GM12864 (cell line): ENCODE measurements around the gene ROPN1B.
"Not testable (repeated sequence)": the region's sequence is repeated elsewhere in the genome, so short reads cannot be mapped to it uniquely, and the experiment has no call there.

Experiments
- DNase-seq: peaks from one replicate; pipeline ENCODE4 v3.0.0-alpha.2; 2011; ENCODE audit warnings: low read depth
- H3K4me3 ChIP-seq: 2 replicates; pipeline ENCODE4 v1.5.1; 2011; ENCODE audit warnings: mild to moderate bottlenecking, low read depth, low read length, control low read depth
- CTCF ChIP-seq: IDR thresholded peaks from 2 replicates; pipeline ENCODE4 v1.5.1; 2011; ENCODE audit warnings: low read depth, mild to moderate bottlenecking, moderate library complexity, low read length, control low read depth, inconsistent platforms; ENCODE audit errors: missing control alignments

Gene ROPN1B

GRCh38 chr3:125984951-125985350, 16.0 kb downstream of the ROPN1B start:
- H3K4me3 ChIP-seq, DNase-seq: not testable (repeated sequence)

- peak; percentile 38 for DNase-seq
- peak overlapping the region; percentile 94 for H3K4me3 ChIP-seq
- no peak for TF ChIP-seq CTCF
Measured at GRCh38 chr3:125990253-125990970, 21.4 kb downstream of the ROPN1B start.

GRCh38 chr3:125996751-125997150, 27.8 kb downstream of the ROPN1B start:
- not testable (repeated sequence) for DNase-seq, H3K4me3 ChIP-seq

GRCh38 chr3:126002189-126002588, 33.2 kb downstream of the ROPN1B start:
- DNase-seq = no peak
- H3K4me3 ChIP-seq = no peak overlapping the region
- TF ChIP-seq CTCF = no peak

- no peak for TF ChIP-seq CTCF
- DNase-seq = no peak
- H3K4me3 ChIP-seq = no peak overlapping the region
Measured at GRCh38 chr3:126003447-126004190, 34.6 kb downstream of the ROPN1B start.

- TF ChIP-seq CTCF = no peak
- no peak for DNase-seq
- H3K4me3 ChIP-seq = no peak overlapping the region
Measured at GRCh38 chr3:126004217-126004616, 35.2 kb downstream of the ROPN1B start.

GRCh38 chr3:126004692-126005091, 35.7 kb downstream of the ROPN1B start:
- DNase-seq = no peak
- TF ChIP-seq CTCF = no peak
- H3K4me3 ChIP-seq = no peak overlapping the region

- no peak for DNase-seq
Measured at GRCh38 chr3:126005951-126006350, 37.0 kb downstream of the ROPN1B start.

More at GRCh38 chr3:126005951-126006350, 37.0 kb downstream of the ROPN1B start:
- no peak overlapping the region for H3K4me3 ChIP-seq
- no peak for TF ChIP-seq CTCF
